Measurements from ENCODE around the gene PTPN23.

Gene PTPN23, protein sequence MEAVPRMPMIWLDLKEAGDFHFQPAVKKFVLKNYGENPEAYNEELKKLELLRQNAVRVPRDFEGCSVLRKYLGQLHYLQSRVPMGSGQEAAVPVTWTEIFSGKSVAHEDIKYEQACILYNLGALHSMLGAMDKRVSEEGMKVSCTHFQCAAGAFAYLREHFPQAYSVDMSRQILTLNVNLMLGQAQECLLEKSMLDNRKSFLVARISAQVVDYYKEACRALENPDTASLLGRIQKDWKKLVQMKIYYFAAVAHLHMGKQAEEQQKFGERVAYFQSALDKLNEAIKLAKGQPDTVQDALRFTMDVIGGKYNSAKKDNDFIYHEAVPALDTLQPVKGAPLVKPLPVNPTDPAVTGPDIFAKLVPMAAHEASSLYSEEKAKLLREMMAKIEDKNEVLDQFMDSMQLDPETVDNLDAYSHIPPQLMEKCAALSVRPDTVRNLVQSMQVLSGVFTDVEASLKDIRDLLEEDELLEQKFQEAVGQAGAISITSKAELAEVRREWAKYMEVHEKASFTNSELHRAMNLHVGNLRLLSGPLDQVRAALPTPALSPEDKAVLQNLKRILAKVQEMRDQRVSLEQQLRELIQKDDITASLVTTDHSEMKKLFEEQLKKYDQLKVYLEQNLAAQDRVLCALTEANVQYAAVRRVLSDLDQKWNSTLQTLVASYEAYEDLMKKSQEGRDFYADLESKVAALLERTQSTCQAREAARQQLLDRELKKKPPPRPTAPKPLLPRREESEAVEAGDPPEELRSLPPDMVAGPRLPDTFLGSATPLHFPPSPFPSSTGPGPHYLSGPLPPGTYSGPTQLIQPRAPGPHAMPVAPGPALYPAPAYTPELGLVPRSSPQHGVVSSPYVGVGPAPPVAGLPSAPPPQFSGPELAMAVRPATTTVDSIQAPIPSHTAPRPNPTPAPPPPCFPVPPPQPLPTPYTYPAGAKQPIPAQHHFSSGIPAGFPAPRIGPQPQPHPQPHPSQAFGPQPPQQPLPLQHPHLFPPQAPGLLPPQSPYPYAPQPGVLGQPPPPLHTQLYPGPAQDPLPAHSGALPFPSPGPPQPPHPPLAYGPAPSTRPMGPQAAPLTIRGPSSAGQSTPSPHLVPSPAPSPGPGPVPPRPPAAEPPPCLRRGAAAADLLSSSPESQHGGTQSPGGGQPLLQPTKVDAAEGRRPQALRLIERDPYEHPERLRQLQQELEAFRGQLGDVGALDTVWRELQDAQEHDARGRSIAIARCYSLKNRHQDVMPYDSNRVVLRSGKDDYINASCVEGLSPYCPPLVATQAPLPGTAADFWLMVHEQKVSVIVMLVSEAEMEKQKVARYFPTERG (N-terminal part only)

DNA sequence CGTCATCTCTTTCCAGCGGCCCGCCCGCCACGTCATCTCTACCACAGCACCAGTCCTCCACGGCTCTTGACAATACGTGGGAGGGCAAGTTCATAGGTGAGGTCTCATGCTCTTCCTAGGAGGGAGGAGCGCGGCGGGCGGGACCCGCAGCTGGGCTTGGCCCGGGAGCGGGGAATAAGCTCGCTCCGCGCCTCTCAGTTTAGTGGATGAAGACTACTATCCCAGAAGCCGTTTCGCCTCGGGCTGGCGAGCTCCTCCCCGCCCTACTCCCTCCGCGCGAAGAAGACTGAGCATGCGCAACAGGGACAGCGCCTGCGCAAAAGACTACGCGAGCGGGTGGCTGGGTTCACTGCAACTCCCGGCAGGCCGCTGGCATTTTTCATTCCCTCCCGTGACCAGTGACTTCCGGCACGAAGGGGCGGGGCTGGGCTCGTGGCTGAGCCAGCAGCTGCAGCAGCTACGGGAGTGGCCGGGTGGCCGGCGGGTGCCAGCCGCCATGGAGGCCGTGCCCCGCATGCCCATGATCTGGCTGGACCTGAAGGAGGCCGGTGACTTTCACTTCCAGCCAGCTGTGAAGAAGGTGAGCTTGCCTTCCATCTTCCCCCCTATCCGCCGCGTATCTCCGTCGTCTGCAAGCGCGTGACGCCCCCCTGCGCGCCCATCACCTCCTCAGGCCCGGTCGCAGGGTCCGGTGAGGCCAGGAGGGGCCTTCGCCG is at the start of gene PTPN23:
Gene PTPN23 (plus strand): TSS at position 421 of the 716 bp plus-strand sequence. CDS start 76 bp downstream, at position 497.
- in situ Hi-C loops (cut with HindIII; ENCODE audit: low pct_unique_long_range_greater_than_20kb, low sequenced_read_pairs) = no loop called here
- DNase-seq (ENCODE audit: low read depth in 1 of 2, low spot score in 1 of 2) = peak; percentile 85 to 98
- no peak for TF ChIP-seq JUND (IDR thresholded peaks at IDR 0.05; ENCODE audit: low read depth)

DNA sequence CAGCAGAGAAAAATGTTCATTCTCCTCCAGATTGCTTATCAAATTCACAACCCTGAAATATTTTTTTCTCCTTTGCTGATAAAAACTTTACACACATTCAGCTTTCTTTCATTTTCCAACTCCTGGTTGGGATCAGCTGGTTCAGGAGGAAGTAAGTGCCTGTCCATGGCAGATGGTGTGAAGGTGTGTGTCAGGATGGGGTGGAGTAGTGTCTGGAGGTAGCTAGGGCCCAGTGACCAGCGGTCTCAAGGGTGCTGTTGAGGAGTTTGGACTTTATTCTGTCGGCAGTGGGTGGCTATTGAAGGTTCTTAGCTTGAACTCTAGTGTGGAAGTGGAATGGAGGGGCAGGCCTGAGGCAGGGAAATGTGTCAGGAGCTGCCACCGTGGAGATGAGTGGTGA is 46.9 kb upstream of the PTPN23 start:
- in situ Hi-C loops (cut with HindIII; ENCODE audit: low pct_unique_long_range_greater_than_20kb, low sequenced_read_pairs) = no loop called here

DNA sequence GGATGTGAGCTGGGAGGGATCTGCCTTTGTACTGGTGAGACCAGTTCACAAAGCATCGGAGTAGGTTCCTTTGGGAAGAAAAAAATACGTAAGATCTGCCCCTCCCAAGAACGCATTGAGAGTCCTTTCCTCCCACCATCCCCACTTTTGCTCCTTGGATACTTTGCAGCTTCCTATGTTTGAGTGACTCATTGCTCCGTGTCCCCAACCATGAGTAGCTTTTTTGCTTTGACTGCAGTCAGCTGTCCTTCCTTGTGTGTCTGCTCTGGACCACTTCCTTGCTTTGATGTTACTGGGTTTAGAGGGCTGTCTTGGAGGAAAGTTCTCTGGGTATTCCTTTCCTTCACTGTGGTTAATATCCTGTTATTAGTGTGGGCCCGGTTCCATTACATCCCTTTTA is 43.2 kb upstream of the PTPN23 start:
- DNase-seq (ENCODE audit: low read depth in 1 of 2, low spot score in 1 of 2) = no peak
- in situ Hi-C loops (cut with HindIII; ENCODE audit: low pct_unique_long_range_greater_than_20kb, low sequenced_read_pairs) = no loop called here
- TF ChIP-seq JUND (IDR thresholded peaks at IDR 0.05; ENCODE audit: low read depth) = no peak

More for the DNA sequence above, 46.9 kb upstream of the PTPN23 start:
- DNase-seq (ENCODE audit: low read depth in 1 of 2, low spot score in 1 of 2) = no peak
- TF ChIP-seq JUND (IDR thresholded peaks at IDR 0.05; ENCODE audit: low read depth) = no peak

DNA sequence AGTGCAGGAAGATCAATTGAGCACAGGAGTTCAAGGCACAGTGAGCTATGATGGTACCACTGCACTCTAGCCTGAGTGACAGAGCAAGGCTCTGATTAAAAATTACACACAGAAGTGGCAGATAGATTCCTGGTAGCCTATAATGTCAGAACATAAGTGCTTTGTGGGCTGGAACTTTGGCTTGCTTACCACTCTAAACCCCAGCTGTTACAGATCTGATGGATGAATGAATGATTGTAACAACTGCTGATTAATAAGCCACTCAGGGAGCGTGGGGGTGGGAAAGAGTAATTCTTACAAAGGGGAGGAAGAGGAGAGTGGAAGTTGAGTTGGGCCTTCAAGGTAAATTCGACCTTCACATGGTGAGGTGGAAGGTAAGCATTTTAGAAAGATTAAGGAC is 40.9 kb upstream of the PTPN23 start:
- in situ Hi-C loops (cut with HindIII; ENCODE audit: low pct_unique_long_range_greater_than_20kb, low sequenced_read_pairs) = no loop called here
- no peak for DNase-seq (ENCODE audit: low read depth in 1 of 2, low spot score in 1 of 2)
- TF ChIP-seq JUND (IDR thresholded peaks at IDR 0.05; ENCODE audit: low read depth) = no peak

DNA sequence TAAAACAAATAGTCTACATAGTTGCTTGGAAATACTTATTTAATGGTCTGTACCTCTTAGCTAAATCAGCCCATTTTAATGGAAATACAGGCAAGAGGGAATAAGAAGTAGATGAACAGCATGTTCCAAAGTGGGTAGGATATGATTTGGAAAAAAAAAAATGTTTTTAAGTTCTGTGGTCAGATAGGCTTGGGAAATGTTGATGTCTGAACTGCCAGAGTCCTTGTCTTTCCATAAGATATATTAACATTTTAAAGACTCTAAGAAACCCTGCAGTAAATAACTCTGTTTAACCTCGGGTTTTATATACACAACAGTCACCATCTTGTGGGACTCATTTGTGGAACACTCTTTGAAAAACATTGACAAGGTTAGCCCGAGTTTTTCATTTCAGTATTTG is 40.0 kb upstream of the PTPN23 start:
- DNase-seq (ENCODE audit: low read depth in 1 of 2, low spot score in 1 of 2) = no peak
- in situ Hi-C loops (cut with HindIII; ENCODE audit: low pct_unique_long_range_greater_than_20kb, low sequenced_read_pairs) = no loop called here
- TF ChIP-seq JUND (IDR thresholded peaks at IDR 0.05; ENCODE audit: low read depth) = no peak

DNA sequence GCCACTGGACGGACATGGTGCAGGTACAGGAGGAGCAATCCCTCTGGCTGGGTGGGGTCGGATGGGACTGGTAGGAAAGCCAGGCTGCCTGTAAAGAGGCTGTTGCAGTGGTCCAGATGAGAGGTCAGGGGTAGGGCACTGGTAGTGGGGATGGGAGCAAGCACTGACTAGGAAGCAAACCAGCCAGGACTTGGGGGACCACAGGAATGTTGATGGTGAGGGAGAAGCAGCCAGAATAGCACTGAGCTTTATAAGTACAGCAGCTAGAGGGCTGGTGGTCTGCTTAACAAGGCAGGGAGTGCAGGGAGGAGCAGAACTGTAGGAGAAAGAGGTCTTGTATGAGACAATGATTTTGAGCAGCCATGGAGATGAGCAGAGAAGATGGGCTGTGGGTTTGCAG is 38.7 kb upstream of the PTPN23 start:
- TF ChIP-seq JUND (IDR thresholded peaks at IDR 0.05; ENCODE audit: low read depth) = no peak
- no peak for DNase-seq (ENCODE audit: low read depth in 1 of 2, low spot score in 1 of 2)
- in situ Hi-C loops (cut with HindIII; ENCODE audit: low pct_unique_long_range_greater_than_20kb, low sequenced_read_pairs) = no loop called here

DNA sequence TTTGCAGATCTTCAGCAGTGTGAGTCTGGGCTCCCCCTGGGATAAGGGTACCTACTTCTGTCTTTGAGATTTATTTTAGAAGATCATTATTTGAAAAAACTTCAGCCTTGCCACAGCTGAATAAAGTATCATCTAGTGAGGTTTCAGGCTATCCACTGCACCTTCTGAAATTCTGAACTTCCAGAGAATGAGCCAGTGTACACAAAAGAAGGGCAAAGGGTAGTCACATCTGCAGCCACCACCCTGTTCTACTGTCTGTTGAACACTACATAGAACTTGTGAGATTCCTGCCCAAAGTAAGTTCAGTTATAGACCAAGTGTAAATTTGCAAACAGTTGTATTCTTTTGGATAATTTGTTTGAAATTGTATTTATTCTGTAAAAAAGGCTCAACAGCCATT is 38.0 kb upstream of the PTPN23 start:
- no peak for TF ChIP-seq JUND (IDR thresholded peaks at IDR 0.05; ENCODE audit: low read depth)
- no peak for DNase-seq (ENCODE audit: low read depth in 1 of 2, low spot score in 1 of 2)
- in situ Hi-C loops (cut with HindIII; ENCODE audit: low pct_unique_long_range_greater_than_20kb, low sequenced_read_pairs) = no loop called here

DNA sequence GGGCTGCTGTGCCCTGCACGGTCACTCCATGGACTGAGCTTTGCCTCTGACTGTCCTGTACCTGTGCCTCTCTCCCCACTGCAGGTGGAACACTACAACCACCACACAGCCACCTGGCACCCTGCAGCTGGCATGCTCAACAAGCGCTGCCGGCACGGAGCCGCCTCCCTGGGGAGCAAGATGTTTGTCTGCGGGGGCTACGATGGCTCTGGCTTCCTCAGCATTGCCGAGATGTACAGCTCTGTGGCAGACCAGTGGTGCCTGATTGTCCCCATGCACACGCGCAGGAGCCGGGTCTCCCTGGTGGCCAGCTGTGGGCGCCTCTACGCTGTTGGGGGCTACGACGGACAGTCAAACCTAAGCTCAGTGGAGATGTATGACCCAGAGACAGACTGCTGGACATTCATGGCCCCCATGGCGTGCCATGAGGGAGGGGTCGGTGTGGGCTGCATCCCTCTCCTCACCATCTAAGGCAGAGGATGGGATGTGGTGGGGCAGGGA is 37.3 kb upstream of the PTPN23 start:
- no peak for DNase-seq (ENCODE audit: low read depth in 1 of 2, low spot score in 1 of 2)
- in situ Hi-C loops (cut with HindIII; ENCODE audit: low pct_unique_long_range_greater_than_20kb, low sequenced_read_pairs) = no loop called here
- no peak for TF ChIP-seq JUND (IDR thresholded peaks at IDR 0.05; ENCODE audit: low read depth)

DNA sequence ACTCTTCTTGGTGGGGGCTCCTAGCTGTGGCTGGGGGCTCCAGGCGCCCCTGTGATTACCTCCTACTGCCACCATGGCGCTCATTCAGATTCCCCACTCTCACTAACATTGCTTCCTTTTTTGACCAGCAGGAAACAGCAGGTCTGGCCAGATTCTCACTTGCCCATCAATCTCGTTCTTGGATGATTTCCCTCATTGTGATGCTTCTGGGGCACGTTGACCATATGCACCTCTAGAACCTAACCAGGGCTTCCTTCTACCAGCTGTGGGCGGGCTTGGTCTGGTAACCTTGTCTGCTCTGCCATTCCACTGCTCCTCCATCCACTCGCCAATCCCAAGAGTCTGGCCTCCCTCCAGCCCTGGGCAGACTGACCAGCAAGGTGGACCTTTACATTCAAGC is 35.9 kb upstream of the PTPN23 start:
- DNase-seq (ENCODE audit: low read depth in 1 of 2, low spot score in 1 of 2) = no peak
- in situ Hi-C loops (cut with HindIII; ENCODE audit: low pct_unique_long_range_greater_than_20kb, low sequenced_read_pairs) = no loop called here
- TF ChIP-seq JUND (IDR thresholded peaks at IDR 0.05; ENCODE audit: low read depth) = no peak

DNA sequence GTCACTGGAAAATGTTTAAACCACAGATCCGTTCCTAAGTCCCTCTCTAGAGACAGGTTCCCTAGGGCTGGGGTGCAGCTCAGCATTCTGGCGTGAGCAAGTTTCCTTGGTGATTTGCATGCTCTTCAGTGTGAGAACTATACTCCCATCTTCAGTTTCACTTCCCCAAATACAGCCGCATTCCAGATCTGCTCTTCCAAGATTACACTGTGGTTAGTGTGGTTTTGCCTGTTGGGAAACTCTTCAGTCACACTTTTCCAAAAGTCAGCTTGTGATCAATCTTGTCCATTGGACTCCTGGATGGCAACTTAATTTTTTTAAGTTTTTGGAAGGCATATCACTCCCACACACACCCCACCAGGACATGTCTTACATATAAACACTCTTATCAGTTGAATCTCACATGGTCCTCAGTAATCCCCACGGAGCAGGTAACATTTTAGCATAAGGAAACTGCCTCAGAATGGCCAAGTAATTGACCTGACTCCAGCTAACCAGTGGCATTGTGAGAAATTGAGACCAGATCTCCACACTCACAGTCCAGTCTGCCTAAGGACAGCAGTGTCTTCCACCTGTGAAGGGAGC is 33.5 kb upstream of the PTPN23 start:
- peak in 1 of 2 experiments; percentile 29 for DNase-seq (ENCODE audit: low read depth in 1 of 2, low spot score in 1 of 2)
- in situ Hi-C loops (cut with HindIII; ENCODE audit: low pct_unique_long_range_greater_than_20kb, low sequenced_read_pairs) = no loop called here
- no peak for TF ChIP-seq JUND (IDR thresholded peaks at IDR 0.05; ENCODE audit: low read depth)

DNA sequence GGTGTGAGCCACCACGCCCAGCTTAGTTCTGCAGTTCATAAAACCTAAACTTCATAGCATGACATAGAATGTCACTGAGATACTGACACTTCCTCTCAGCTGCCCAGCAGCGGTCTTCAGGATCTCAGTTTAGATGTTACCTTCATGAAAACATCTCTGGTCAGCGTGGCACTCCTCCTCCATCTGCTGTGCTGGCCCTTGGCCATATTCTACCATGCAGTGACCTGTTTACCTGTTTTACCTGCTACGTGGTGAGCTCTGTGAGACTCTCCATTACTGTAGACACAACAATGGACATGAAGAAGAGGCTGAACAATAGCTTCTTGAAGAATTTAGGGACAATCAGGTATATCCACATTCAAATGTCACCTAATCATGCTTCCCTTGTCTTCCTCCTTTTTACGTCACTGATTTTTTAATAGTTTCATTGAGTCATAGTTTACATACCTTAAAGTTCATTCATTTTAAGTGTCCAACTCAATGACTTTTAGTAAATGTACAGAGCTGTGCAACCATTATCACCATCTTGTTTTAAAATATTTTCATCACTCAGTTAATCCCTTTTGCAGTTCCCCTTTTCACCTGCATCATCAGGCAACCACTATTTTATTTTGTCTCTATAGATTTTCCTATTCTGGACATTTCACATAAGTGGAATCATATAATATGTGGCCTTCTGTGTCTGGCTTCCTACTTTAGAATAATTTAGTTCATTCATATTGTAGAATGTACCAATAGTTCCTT is 32.2 kb upstream of the PTPN23 start:
- in situ Hi-C loops (cut with HindIII; ENCODE audit: low pct_unique_long_range_greater_than_20kb, low sequenced_read_pairs) = no loop called here
- DNase-seq (ENCODE audit: low read depth in 1 of 2, low spot score in 1 of 2) = no peak
- TF ChIP-seq JUND (IDR thresholded peaks at IDR 0.05; ENCODE audit: low read depth) = no peak

Data from T47D (cell line).